ENCODE results near the gene PRDM15. TPM values are rescaled to one million over a fixed set of nuclear protein-coding genes. Genes with fewer than 3 reads are reported as not detected.

The PRDM15 gene
- total RNA-seq, 1 donor from 2014 or later: 8.0 TPM

DNA sequence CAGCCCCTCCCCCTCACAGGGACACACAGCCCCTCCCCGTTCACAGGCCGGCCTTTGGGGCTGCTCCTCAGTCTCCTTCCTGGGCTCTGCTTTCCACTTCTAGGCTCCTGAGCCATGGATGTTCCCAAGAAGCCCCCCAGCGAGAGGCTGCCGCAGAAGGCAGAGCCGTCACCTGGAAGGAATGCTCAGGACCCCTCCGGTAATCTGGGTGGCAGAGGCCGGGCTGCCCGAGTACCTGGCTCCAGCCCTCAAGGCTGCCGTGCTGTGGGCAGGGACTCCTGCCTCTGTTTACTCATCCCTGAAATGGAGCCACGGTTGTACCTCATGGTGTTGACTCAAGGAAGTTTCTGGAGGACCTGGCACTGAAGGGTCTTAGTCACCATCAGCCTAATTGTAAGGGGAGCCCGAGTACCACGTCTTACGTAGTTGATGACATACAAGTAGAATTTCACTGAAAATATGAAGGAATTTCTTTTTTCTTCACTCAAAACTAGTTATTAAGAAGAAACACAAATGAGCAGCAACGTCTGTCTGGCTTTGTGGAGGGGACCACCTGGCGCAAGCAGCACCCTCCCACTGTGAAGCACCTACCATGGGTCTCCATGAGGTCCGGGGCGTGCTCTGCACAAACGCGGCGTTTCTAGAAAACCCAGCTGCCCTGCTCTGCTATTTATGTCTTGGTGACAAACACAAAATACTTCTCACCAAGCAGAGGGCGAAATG lies 33.7 kb downstream of the PRDM15 start:
- DNase-seq (ENCODE audit: low spot score): no peak

DNA sequence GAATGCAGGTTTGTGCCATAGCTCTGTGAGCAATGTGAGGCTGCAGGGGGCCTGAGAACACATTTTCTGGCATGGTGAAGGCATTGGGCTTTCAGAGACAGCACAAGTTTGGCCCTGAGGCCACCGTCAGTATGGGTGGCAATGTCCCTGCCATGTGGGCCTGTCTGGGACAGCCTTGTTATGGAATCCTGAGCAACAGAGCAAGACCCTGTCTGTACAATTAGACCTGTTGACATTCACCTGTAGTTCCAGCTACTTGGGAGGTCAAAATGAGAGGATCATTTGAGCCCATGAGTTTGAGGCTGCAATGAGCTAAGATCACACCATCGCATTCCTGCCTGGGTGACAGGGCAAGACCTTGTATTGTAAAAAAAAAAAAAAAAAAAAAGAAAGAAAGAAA lies 35.6 kb downstream of the PRDM15 start:
- no peak for DNase-seq (ENCODE audit: low spot score)

DNA sequence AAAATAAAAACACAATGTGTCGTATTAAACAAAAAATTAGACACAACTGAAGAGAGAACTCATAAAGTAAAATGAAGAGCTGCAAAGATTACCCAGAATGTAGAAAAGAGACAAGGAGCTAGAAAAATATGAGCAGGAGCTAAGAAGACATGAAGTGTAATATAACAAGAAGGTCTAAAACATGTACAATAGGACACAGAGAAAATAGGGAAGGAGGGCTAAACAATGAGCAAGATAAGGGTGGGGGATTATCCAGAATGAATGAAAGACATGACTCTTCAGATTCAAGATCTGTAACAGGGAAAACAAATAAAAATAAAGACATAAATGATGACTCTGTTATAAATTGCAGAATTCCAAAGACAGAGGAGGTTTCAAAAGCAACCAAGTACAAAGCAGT lies 38.3 kb downstream of the PRDM15 start:
- no peak for DNase-seq (ENCODE audit: low spot score)

DNA sequence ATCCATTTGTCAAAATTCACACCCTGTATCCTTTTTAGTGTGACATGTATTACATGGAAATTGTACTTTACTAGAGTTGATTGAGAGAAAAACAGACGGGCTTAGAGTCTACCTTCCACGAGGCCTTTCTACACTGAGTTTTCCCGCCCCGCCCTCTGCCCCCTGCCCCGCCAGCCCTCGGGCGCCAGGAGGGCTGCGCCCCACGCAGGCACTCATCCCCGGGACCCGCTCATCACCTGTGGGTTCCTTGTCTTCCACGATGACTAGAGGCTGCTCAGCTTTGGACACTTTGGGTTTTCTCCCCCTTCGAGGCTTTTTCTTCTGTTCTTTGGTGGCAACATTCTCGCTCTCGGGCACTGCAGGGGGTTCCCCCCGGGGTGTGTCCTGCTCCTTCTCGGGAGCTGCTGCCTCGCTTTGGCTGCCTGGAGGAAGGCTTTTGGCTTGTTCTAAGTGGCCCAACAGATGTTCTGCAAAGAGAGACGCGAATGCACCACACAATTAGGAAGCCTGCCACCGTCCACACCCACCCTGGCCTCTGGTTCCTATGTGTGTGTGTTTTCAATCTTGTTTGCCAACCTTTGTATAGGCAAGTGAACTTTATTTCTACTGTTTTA lies 39.6 kb downstream of the PRDM15 start:
- DNase-seq (ENCODE audit: low spot score): peak; percentile 85

DNA sequence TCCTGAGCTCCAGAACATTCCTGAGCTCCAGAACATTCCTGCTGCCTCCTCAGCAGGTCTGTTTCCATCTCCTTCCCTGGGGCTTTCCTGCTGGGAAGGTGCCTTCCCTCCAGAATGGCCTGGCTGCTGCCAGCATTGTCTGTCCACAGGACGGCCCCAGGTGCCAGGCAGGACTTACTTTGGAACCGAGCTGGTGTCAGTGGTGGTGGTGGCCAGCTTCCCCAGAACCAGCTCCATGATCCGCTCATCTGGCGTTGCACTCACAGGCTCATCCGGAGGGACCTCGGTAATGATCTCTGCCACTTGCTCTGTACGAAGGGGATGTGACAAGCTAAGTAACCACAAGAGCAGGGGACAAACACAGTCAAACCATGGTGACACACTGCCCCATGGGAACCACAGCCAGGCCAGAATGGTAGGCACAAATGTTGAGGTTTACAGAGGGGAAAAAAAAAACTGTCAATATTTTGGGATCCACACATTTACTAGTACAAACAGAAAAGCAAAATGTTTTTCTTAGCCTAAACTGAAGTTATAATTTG lies 41.3 kb downstream of the PRDM15 start:
- DNase-seq (ENCODE audit: low spot score): peak; percentile 75

DNA sequence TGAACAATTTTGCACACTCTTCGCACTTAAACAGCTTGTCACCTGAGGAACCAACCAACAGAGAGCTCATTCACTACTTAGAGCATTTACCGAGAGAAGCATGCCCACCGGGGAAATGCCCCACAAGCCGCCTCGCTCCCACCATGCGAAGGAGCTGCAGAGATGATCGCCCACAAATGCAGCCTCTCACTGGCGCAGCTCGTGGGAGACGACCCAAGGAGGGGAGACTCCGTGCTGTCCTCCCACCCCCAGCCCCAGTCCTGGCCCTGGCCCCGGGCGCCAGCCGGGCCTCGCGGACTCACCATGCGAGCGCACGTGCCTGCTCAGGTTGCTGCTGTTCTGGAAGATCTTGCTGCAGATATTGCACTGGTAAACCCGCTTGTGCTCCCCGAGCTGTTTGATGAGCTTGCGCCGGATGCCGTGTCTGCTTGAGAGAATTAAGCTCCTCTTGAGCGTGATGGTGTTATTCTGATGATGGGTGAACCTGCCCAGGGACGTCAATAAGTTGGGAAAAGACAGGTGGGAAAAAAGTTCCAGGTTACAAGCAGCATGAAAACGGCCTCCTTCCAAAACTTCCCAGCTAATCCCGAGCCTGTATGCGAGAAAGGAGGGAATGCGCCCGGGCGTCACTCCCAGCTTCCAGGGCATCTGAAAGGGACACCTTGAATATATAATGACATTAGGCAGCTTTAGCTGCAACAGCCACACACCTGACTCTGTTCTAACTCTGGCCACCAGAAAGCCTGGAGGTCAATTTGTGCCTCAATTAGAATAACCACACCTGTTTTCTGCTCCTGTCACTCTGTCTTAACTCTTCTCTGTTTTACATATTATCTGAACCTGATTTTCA lies 42.8 kb downstream of the PRDM15 start:
- peak; percentile 73 for DNase-seq (ENCODE audit: low spot score)

DNA sequence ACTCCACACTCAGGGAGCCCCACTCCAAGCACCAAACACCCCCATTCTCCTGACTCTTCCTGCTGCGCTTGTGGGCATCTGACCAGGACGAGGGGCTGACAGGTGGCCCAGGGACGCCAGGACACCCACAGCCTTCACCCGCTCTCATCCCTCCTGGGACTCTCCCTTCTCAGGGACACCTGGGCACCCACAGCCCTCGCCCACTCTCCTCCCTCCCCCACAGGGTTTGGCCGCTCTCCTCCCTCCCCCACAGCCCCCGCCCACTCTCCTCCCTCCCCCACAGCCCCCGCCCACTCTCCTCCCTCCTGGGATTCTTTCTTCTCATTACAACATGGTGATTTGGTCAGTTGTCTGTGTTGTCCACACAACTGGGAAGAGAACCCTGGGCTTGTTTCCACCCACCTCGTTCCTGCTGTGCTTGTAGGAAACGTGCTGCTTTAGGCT lies 43.4 kb downstream of the PRDM15 start:
- peak; percentile 53 for DNase-seq (ENCODE audit: low spot score)

DNA sequence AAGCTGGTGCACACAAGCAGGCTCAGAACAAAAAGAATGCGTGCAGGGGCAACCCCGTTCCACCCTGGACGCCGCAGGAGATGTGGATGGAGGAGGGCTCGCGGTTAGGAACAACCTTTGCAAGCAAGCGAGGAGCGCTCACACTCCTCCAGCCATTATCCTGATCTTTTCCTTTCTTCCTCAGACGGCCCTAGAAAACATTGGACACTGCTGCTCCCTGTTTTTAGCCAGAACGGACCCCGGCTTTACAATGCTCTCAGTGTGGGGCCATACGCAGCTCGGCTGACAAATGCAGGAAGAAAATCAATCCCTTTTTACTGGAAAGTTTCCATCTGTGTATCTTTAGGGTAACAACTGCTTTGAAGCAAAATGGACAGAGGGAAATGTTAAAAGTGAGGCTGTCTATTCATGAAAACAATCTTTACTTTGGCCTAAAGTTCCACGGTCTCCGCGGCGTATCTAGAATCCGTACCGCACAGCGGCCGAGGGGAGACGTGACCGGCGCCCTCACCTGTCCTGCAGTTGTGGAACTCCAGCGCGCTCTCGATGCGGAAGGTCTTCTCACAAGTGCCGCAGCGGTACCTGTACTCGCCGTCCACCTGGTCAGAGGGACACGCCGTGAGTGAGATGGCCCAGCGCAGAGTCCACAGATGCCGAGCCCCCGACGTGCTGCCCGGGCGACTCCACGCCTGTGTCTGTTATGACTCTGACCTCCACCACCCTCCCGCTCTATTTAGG lies 44.0 kb downstream of the PRDM15 start:
- DNase-seq (ENCODE audit: low spot score): peak; percentile 77

DNA sequence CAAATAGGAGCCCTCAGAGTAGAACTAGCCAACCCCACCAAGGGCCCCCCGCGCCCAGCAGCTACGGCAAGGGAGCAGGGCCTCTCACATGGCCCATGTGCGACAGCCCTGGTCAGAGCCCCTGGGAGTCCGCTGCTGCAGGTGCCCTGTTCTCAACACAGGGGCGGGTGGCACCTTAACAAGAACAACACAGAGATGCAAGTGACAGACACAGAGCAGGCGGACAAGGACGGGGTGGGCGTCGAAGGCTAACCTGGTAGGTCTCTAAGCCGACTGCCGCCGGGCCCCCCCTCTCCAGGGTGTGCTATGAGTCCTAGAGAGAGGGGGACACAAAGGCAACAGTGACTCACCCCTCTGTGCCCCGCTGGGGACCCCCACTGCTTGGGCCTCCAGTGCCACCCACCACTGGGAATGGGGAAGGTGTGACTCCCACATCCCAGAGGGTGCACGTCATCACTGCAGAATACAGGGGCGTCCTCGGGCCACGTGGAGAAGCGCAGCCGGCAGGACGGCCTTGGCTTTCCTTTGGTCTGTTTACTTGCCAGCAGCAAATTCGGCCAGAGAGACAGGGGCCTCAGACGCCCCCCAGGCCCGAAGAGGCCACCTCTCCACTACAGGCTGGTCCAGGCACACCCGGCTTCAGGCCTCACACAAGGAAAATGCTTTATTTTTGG lies 44.8 kb downstream of the PRDM15 start:
- DNase-seq (ENCODE audit: low spot score): peak; percentile 85

DNA sequence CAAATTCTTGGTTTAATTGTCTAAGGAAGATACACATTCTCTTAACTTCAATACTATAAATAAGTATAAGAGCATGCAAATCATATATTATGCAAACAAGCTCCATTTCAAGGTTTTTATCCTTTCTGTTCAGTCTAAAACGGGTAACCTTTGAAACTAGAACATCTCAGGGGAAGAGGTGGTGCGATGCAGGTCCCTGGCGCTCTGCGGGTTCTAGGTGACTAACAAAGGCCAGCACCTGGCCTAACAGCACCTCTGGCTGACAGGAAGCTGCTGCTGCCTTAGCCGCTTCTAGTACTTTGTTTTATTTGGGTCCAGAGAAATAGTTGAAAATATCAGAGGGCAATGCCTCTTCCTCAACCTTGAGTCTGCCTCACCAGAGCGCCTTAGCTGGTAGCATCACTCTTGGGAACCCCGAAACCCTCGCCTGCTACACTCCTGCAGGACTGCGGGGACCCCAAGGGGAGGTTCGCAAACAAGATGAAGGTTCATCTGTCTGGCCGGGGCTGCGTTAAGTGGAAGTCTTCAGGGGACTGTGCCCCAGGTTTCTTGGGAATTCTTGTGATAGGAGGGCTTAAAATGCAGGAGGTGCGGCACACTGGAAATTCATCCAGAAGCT lies 45.5 kb downstream of the PRDM15 start:
- DNase-seq (ENCODE audit: low spot score): peak; percentile 67

DNA sequence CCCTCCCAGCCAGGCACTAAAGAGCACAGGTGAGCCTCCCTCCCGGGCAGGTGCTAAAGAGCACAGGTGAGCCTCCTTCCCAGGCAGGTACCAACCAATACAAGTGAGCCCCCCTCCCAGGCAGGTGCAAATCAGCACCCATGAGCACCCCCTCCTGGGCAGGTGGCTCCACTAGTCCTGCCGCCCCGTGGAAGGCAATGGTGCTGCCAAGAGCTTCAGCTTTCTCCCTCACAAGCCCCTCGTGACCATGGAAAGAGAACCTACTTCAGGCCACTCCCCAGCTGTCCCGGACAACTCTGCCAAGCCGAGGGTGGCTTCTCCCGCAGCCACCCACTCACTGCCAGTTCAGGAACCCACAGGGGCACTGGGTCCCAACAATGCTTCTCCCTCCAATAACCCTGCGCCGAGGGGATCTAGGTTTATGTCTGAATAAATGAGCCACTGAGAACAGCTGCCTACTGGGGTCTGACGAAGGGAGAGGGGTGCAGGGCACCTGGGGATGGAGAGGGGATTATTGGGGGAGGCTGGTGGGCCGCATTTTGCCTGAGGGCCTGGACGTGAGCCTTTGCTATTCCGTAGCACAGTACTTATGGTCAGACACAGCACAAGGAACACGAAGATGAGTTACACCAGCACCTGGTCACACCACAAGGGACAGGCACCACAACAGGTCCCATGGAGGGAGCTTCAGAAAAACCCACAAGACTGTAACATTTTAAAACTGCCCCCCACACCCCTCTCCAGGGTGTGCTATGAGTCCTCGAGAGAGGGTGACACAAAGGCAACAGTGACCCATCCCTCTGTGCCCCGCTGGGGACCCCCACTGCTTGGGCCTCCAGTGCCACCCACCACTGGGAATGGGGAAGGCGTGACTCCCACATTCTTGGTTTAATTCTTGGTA lies 46.3 kb downstream of the PRDM15 start:
- DNase-seq (ENCODE audit: low spot score): peak; percentile 85

DNA sequence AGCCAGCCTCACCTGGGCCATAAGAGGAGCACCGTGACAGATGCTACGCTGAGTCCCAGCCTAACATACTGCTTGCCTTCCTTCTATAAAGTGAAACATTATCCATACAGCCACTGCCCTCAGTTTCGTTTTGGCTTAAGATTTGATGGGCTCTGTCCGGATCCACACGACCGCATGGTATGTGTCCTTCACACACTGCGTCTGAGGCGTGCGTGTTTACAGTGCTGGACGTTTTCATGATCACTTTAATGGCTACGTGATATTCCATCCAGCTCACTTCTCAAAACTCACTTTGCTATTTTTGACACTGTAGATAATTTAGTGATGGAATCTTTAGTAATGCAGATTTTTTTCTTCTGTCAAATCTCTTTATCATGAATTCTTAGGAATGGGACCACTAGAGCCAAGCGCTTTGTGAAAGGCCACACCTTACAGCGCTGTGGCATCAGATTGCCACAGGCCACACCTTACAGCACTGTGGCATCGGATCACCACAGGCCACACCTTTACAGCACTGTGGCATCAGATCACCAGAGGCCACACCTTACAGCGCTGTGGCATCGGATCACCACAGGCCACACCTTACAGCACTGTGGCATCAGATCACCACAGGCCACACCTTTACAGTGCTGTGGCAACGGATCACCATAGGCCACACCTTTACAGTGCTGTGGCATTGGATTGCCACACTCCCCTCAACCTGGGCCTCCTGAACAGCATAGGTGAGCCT lies 47.1 kb downstream of the PRDM15 start:
- no peak for DNase-seq (ENCODE audit: low spot score)

DNA sequence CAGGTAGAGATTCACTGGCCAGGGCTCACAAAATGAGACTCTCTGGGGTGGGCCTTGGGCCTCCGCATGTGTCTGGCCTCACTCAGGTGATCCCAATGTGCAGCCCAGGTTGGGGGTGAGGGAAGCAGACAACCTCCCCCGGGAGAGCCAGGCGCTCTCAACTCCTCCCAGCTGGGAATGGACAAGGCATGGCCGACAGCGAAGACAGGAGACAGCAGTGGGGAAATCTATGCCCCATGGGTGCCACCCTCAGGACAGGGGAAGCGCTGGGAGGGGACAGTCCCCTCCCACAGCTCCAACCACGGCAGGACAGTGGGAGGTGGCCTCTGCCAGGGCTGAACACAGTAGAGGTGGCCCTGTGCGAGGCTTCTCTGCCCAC lies 47.7 kb downstream of the PRDM15 start:
- peak; percentile 85 for DNase-seq (ENCODE audit: low spot score)

DNA sequence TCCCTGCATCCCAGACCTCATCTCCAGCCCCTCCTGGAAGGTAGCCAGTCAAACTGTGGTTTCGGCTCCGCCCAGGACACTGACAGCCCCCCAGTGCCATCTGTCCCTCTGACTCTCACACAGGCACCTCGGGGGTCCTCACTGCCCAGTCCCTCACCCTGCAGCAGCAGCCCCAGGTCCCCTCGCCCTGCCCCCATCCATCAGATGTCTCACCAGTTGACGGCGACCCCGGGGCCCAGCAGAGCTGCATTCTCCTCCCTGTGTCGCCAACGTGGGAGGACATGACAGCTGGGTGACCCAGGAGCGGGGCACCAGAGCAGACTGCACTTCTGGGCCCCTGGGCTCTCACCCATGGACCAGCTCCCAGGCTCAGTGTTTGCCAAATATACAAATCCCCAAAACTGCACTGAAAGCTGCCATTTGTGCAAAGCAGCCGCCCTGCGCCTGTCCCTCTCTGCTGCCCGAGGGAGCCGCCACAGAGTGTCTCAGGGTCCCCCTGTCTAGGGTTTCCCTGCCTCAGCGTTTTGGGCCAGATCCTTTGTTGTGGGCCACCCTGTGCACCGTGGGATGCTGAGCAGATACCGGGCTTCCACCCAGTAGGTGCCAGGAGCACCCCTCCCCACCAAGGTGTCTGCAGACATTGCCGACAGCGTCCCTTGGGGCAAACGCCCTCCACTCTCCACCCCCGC lies 48.2 kb downstream of the PRDM15 start:
- peak; percentile 59 for DNase-seq (ENCODE audit: low spot score)

DNA sequence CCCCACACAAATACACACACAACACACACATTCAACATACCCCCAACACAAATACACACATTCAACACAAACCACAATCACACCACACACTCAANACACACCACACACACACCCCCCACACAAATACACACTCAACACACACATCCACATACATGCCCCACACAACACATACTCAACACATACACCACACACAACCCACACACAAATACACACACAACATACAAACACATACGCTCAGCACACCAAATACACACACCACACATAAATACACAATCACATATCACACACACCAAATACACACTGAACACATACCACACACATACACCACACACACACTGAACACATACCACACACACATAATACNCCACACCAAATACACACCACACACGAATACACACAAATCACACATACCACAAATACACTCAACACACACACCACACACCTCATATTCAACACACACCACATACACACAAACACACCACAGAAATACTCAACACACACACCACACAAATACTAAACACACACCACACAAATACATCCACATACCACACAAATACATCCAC lies 48.9 kb downstream of the PRDM15 start:
- DNase-seq (ENCODE audit: low spot score): no peak

DNA sequence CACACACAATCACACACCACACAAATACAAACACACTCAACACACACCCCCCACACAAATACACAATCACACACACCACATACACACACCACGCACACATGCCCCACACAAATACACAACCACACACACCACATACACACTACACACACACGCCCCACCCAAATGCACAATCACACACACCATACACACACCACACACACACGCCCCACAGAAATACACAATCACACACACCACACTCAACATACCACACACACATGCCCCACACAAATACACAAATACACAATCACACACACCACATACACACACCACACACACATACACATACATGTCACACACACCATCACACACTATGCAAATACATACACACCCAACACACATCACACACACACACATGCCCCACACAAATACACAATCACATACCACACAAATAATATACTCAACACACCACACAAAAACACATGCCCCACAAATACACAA lies 50.2 kb downstream of the PRDM15 start:
- no peak for DNase-seq (ENCODE audit: low spot score)
